ENCODE data around the gene PIGW. TPM values are rescaled to one million over a fixed set of nuclear protein-coding genes. Genes with fewer than 3 reads are reported as not detected.

Gene PIGW
- total and polyA plus RNA-seq, 10 of the 15 experiments (the other 5 are each of a cell fraction or from before 2014, with no cell fraction given) = 6.0 to 31.5 (median 13.8) TPM

DNA sequence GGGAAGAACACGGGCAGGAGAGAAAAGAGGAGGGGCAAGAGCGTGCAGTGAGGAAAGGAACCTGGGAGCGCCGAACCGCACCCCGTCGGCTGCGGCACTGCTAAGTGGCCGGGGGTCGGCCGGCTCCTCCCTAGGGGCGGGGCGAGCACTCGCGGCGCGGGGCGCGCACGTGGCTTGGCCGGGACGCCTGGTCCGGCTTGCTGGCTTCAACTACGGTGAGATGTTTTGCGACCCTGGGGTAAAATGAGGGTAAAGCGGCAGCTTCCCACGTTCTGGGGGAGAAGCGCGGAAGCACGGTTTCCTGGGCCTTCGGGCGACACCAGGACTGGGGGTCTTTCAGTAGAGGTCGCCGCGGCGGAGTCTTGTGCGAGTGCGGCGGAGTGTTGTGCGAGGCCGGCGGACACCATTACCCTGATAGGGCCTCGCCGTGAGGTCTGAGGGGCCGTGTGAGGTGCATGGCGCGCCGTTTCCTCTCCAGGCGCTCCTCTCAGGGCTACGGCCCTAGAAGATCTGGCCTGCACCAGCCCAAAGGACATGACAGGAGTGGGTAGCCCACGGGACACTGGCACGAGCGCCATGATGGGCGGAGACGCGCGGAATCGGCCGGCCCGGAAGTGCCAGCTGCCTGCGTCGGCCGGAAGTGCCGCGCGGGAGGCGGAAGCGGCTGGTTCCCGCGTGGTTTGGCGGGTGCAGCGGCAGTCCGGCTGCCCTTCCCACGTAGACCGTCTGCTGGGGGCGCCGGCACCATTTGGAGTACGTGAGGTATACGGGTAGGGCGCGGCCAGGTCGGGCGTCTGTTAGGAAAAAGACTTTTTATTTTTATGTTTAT lies at the start of gene PIGW, which contains the start of gene MYO19 (continued):
- TF ChIP-seq, protein P1, sequence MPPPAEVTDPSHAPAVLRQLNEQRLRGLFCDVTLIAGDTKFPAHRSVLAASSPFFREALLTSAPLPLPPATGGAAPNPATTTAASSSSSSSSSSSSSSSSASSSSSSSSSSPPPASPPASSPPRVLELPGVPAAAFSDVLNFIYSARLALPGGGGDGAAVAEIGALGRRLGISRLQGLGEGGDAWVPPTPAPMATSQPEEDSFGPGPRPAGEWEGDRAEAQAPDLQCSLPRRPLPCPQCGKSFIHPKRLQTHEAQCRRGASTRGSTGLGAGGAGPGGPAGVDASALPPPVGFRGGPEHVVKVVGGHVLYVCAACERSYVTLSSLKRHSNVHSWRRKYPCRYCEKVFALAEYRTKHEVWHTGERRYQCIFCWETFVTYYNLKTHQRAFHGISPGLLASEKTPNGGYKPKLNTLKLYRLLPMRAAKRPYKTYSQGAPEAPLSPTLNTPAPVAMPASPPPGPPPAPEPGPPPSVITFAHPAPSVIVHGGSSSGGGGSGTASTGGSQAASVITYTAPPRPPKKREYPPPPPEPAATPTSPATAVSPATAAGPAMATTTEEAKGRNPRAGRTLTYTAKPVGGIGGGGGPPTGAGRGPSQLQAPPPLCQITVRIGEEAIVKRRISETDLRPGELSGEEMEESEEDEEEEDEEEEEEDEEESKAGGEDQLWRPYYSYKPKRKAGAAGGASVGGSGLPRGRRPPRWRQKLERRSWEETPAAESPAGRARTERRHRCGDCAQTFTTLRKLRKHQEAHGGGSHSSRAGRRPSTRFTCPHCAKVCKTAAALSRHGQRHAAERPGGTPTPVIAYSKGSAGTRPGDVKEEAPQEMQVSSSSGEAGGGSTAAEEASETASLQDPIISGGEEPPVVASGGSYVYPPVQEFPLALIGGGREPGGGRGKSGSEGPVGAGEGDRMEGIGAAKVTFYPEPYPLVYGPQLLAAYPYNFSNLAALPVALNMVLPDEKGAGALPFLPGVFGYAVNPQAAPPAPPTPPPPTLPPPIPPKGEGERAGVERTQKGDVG (CRISPR knock-in tag; IDR thresholded peaks at IDR 0.05) = no peak
- no peak for TF ChIP-seq SMARCA5 (IDR thresholded peaks at IDR 0.05)
- TF ChIP-seq, protein P2, sequence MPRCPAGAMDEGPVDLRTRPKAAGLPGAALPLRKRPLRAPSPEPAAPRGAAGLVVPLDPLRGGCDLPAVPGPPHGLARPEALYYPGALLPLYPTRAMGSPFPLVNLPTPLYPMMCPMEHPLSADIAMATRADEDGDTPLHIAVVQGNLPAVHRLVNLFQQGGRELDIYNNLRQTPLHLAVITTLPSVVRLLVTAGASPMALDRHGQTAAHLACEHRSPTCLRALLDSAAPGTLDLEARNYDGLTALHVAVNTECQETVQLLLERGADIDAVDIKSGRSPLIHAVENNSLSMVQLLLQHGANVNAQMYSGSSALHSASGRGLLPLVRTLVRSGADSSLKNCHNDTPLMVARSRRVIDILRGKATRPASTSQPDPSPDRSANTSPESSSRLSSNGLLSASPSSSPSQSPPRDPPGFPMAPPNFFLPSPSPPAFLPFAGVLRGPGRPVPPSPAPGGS (IDR thresholded peaks at IDR 0.05; ENCODE audit: borderline replicate concordance, insufficient read depth, low read depth, low read length, poor library complexity, severe bottlenecking) = peak; percentile 27
- no peak for TF ChIP-seq BMI1 (IDR thresholded peaks at IDR 0.05; ENCODE audit: borderline replicate concordance)
- no peak for TF ChIP-seq ZNF274 (IDR thresholded peaks at IDR 0.05; ENCODE audit: insufficient read depth, insufficient read length)
- TF ChIP-seq TCF3 (IDR thresholded peaks at IDR 0.05; ENCODE audit: borderline replicate concordance, insufficient read depth, low read depth, low read length) = peak; percentile 88
- TF ChIP-seq, protein P3, sequence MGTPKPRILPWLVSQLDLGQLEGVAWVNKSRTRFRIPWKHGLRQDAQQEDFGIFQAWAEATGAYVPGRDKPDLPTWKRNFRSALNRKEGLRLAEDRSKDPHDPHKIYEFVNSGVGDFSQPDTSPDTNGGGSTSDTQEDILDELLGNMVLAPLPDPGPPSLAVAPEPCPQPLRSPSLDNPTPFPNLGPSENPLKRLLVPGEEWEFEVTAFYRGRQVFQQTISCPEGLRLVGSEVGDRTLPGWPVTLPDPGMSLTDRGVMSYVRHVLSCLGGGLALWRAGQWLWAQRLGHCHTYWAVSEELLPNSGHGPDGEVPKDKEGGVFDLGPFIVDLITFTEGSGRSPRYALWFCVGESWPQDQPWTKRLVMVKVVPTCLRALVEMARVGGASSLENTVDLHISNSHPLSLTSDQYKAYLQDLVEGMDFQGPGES (IDR thresholded peaks at IDR 0.05) = no peak
- no peak for TF ChIP-seq ASH2L (IDR thresholded peaks at IDR 0.05; ENCODE audit: borderline replicate concordance, low read depth)
- TF ChIP-seq JUNB (IDR thresholded peaks at IDR 0.05) = no peak
- peak; percentile 85; the same call in 1 of the 2 replicates for TF ChIP-seq CHD1 (IDR thresholded peaks at IDR 0.05; ENCODE audit: low read depth, low read length)
- TF ChIP-seq, protein P4, sequence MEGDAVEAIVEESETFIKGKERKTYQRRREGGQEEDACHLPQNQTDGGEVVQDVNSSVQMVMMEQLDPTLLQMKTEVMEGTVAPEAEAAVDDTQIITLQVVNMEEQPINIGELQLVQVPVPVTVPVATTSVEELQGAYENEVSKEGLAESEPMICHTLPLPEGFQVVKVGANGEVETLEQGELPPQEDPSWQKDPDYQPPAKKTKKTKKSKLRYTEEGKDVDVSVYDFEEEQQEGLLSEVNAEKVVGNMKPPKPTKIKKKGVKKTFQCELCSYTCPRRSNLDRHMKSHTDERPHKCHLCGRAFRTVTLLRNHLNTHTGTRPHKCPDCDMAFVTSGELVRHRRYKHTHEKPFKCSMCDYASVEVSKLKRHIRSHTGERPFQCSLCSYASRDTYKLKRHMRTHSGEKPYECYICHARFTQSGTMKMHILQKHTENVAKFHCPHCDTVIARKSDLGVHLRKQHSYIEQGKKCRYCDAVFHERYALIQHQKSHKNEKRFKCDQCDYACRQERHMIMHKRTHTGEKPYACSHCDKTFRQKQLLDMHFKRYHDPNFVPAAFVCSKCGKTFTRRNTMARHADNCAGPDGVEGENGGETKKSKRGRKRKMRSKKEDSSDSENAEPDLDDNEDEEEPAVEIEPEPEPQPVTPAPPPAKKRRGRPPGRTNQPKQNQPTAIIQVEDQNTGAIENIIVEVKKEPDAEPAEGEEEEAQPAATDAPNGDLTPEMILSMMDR (IDR thresholded peaks at IDR 0.05 in 2 of 3, conservative IDR thresholded peaks at IDR 0.05 in 1 of 3; ENCODE audit: control insufficient read depth in 2 of 3, extremely low read depth in 1 of 3, insufficient read depth in 1 of 3, low read depth in 3 of 3, low read length in 3 of 3) = peak in 1 of 3 experiments; percentile 22; a peak in 3 of 6 replicates
- no peak for TF ChIP-seq ZZZ3 (IDR thresholded peaks at IDR 0.05; ENCODE audit: control insufficient read depth, insufficient read length, low read depth)
- no peak for TF ChIP-seq ESRRA (IDR thresholded peaks at IDR 0.05; ENCODE audit: low read length)
- peak; percentile 74 for TF ChIP-seq SIN3A (IDR thresholded peaks at IDR 0.05; ENCODE audit: low read depth, low read length)
- TF ChIP-seq KLF5 (IDR thresholded peaks at IDR 0.05; ENCODE audit: partially characterized antibody) = no peak
- TF ChIP-seq EZH2 (IDR thresholded peaks at IDR 0.05; ENCODE audit: borderline replicate concordance, control insufficient read depth, low read depth, low read length) = no peak
- no peak for TF ChIP-seq CBX3 (IDR thresholded peaks at IDR 0.05; ENCODE audit: borderline replicate concordance, low read depth)
- no peak for TF ChIP-seq YBX1 (IDR thresholded peaks at IDR 0.05)
- TF ChIP-seq STAT3 (IDR thresholded peaks at IDR 0.05; ENCODE audit: low read depth, low read length) = no peak
